HG03095 (cell line): ENCODE data around the gene CDC42.

Experiments
- ATAC-seq: cut with Tn5 transposase; IDR thresholded peaks from one replicate; pipeline ENCODE4 v1.9.1; 2021; ENCODE audit warnings: moderate library complexity; ENCODE audit not compliant: unreplicated experiment

Gene CDC42

DNA sequence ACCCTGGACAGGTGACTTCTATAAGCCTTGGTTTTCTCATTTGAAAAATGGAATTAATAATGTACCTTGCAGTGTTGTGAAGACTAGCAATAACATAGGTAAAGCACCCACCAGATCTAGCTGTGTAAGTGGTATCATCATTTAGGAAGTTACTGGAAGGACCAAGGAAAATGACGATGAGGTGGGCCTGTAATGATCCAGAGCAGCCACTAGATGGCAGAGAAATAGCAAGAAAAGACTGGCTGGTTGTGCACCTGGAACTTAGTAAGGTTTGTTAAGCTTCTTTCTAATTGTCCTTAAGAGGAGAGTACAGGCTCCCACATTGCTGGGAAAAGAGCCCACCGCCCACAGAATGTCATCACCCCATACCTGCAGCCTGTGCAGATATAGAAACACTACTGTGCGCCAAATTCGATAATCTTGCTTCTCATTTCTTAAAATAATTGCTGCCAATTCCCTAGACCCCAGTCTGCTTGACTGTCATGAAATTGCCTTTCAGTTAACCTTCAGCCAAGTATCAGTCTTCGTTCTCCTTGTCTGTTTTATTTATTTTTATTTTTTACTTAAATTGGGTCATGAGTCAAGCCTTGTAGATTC is 53.2 kb downstream of the CDC42 start:
- ATAC-seq = no peak

DNA sequence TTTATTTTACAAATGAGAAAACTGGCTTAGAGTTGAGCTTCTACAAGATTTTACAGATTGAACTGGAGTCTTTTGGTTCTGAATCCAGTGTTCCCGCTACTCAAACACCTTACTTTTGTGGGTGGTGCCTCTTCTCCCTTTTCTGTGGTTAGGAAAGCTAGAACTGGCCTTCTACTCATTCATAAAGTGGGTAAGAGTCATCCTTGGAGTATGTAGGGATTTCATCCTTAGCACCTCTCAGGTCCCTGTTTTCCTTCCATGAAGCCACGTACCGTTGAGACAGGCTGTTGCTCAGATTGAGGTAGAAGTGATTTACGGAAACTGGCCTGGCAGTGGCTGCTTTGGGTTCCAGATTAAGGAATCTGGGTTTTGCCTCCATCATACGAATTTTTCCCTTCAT is 54.6 kb downstream of the CDC42 start:
- ATAC-seq = no peak

DNA sequence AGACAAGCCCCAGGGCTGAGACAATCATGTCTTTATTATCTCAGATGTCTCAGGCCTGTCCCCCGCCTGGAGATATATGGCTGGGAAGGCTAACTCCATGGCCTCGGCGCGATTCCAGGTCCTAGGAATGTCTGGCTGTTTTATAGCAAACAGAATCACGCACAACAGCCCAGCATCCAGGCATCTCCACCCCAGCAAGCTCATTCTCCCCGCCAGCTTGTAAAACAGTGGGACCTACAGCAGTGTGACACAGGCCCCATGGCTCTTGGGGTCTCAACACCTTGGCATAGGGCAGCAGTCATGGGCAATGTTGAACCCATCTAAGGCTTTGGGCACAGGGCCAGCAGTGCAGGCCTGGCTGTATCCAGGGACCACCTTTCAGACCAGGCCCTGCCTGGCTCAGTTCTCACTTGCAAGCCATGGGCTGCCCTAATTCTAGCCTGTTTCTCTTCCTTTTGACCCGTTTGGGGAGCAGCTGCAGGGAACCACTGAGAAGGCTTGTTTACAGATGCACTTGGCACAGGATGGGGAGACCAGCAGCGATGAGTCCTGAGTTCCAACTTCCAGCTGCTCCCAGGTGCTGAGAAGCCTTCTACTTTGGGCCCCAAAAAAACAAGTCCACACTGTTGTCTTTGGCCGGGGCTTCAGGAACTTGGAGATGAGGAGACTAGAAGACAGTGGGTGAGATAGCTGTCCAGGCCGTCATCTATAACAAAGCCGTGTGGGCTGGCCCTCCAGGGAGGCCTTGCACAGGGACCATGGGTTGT is 56.0 kb downstream of the CDC42 start:
- ATAC-seq = no peak

DNA sequence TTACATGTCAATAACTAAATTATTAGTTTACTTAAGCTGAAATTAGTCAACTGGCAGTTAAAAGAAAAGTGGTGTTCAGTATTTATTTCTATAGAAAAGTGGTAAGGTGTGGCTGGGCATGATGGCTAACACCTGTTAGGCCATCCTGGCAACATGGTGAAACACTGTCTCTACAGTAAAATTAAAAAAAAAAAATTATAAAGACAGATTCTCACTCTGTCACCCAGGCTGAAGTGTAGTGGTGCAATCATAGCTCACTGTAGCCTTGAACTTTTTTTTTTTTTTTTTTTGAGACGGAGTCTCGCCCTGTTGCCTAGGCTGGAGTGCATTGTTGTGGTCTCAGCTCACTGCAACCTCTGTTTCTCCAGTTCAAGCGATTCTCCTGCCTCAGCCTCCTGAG is 57.5 kb downstream of the CDC42 start:
- no peak for ATAC-seq

DNA sequence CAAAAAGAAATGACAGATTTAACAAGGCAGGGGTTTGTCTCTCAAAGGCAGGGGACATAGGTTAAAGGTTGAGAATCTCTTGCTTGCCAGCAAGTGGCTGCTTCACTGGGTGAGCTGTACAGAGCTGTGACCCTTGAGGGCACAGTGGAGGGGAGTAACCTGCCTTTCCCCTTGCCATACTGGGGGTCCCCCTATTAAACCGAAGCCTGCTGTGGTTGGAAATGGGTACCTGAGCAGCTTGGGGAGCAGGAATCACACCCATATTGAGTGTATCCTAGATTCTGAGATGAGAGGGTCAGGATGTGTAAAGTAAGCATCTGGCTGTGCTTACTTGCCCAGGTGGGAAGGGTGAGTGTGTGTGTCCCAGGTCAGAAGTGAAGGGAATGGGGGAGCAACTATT is 58.6 kb downstream of the CDC42 start:
- no peak for ATAC-seq

DNA sequence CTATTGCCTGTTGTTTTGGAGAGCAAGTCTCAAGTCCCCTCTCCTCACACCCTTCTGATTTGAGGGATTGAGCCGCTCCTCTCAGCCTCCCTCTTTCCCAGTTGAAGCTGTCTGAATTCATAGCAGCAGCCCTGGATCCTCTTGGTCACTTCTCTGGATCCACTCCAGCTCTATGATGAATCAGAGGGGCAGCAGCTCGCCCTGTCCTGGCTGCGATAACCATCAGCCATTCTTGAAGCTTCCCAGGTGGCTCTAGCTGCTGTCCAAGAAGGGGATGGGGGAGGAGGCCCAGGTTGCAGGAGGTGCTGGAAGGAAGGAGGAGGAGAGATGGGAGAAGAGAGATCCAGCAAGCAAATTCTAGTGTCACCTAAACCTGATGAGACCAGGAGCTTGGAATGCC is 59.1 kb downstream of the CDC42 start:
- no peak for ATAC-seq

DNA sequence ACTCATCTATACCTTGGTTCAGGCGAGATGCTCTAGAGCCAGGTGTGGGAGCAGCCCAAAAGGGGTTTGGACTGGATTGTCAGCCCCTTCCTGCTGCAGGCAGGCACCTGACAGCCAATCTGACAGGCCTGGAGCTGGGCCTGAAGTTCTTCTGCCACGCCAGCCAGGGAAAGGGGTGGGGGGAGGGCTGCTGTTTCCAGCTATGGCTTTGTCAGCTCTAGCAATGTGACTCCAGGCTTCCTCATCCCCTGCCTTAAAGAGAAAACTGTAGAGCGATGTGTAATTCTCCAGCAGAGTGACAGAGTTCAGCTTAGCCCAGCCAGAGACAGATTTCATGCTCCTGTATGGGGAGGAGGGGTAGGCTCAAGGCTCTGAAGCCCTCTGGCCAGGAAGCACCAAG is 60.0 kb downstream of the CDC42 start:
- no peak for ATAC-seq

DNA sequence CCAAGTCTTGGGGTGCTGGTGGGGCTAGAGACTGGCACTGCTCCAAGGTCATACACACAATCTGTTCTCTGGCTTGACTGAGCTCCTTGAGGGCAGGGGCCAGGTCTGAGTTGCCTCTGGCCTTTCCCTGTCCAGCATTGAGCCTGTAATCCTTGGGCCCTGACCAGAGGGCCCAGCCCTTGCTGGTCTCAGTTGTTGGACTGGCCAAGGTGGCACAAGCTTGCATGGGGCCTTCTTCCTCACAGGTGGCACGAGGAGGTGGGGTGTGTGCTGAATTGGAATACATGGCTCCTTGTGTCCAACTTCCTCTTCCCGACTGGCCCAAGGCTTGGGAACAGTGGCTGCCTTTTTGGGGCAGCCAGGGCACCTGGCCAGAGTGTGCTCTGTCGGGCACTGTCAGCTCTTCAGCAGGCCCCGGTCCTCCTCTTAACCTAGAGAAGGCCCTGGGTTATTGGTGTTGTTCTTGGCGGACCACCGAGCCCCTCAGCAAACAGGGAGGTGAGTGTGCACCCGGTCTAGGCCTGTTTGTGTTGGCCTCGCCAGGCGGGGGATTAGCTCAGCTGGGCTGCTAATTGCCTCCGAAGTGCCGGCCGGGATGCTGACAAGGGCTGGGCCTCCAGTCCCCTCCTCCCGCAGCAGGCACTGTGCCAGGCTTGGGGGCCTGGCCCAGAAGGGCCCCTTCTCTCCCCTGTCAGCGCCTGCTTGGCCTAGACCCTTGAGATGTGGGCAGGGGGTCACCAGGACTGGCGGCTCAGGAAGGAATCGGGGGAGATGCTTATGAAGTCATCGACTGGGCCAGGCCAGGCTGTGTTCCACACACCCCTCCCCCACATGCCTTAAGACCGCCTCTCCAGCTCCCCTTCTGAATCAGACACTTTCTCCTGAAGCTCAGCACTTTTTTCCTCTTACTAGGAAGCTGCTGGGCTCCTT is 61.8 kb downstream of the CDC42 start:
- ATAC-seq = no peak

DNA sequence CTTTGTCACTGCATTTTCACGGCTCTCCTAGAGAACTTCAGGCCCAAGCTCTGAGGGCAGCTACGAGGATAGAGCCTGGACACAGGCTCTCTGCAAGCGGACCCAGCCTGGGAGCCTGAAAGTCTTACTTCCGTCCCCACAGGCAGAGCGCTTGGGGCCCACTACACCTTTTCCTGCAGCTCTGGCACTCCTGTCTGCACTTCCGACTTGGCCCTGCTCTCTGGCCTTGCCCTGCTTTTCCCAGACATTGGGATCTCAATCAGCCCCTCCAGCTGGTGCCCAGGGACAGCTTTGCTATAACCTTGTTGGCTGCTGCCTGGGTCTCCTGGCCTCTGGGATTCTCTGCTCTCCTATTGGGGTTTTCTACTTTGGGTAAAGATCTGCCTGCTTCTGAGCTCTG is 62.8 kb downstream of the CDC42 start:
- no peak for ATAC-seq

DNA sequence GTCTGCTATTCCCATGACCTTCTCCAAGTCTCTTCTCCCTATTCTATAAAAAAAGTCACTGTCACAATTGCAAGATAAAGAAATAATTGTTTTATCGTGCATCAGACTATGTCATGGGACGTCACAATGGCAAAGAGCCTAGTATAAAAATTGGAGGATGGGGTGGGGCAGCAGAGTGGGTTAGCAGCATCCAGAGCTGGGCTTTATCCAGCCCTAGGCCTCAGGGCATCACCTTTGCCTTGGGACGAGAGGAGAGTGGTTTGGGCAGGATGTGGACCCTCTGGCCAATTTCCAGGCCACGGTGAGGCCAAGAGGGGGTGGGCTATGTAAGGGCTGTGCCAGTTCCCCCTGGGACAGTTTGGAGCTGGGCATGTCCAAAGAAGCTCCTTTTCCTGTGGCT is 64.7 kb downstream of the CDC42 start:
- ATAC-seq = no peak

DNA sequence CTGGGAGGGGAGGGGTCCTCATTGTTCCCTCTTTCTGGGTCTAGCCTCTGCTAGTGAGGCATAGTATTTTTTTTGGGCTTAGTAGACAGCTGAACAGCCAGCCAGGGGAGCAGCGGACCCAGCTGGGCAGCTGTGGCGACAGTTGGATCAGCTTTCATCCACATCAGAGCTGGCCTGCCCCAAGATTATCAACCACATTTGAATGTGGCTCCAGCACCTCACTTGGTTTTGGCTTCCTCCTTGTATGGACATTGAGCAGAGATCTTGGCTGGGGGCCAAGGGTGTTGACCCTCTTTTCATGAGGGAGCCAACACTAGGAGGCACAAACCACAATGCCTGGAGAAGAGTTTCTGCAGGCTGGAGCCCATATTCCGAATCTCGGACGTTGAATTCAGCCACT is 65.3 kb downstream of the CDC42 start:
- ATAC-seq = no peak

DNA sequence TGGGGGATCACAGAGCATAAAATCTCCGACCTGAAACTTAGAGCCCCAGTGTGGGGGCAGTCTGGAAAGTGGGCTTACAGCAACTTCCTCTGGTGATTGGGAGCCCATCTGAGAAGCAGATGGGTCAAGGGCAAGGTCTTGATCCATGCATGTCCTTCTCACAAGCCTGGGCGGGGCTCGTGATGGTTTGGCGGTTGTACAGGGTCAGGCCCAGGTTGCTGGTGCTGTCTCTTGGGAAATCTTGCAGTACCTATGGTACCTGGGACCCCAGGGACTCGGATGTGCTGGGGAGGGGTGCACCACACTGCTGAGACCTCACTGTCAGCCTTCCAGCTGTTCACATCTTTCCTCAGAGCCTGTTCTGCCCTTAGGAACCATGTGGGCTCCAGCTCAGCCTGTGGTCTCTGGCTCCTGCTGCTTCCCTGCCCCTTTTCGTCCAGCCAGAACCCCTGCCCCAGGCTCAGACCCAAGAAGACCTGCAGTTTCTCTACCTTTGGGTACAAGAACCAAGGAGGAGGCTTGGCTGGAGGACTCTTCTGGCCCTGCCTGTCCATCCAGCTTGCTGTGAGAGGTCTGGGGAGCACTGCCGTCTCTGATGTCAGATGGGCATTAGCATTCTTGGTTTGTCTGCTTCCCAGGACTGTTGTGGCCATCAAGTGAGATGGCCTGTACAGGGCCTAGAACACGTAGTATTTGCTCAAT is 65.9 kb downstream of the CDC42 start:
- ATAC-seq = no peak

DNA sequence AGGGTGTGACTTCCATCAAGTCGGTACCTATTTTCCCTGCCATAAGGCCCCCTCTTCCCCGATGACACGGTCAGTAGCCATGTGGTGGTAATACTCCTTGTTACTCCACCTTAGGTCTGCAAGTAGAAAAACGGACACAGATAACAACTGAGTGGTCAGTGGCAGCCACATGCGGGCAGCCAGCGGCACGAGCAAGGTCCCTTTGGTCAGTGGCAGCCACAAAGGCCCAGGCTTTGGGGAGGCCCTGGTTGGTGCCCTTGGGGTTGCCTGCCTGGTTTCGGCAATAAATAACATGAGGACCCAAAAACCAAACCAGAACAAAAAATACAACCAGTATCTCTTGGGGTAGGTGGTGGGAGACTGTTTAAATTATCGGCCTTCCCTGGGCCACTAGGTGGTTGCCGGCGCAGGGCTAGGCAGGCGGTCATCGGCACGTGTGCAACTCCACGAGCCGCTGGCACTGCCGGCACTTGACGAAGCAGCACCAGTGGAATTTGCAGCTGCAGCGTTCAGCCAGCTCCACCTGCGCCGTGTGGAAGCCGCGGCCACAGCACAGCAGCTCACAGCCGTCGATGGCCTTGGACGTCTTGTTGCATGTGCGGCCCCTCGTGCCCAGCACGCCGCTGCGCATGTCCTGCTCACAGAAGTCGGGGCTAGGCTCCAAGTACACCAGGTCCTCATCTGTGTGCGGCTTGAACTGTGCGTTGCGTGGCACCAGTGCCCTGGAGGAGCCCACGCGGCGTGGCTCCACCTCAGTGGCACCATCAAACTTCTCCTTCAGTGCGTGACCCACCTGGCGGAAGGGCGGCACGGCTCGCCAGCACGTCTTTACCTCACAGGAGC is 67.3 kb downstream of the CDC42 start:
- no peak for ATAC-seq

DNA sequence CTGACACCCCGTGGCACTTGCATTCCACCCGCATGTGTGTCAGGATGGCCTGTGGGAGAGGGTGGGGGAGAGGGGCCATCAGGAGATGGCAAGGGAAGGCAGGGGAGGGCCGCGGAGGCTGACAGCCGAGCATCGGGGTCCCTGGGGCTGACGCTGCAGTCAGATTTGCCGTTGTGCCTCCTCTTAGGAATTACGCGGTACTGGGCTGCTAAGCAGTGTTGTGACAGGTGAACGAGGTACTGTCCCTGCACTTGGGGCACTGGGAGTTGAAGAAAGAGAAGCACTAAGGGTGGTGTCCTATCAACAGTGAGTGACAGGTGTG is 67.9 kb downstream of the CDC42 start:
- no peak for ATAC-seq

DNA sequence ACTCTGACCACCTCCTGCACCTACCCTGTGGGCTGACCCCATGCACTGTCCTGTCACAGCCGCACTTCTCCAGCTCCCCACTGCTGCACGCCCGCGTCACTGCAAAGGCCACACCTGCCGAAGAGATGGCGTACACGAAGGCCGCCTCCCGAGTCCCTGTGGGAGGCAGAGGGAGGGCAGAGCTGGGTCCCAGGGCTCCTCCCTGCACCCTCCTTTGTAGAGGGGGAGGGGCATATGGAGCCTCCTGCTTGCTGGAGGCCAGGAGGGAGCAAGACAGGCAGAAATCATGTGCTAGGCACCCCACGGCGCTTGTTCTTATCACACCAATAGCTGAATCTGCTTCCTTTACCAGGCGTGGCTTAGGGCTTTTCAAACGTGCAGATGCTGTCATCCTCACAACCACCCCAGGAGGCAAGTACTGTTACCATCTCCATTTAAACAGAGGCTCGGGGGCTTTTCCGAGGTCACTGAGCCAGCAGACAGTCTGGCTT is 69.0 kb downstream of the CDC42 start:
- no peak for ATAC-seq

DNA sequence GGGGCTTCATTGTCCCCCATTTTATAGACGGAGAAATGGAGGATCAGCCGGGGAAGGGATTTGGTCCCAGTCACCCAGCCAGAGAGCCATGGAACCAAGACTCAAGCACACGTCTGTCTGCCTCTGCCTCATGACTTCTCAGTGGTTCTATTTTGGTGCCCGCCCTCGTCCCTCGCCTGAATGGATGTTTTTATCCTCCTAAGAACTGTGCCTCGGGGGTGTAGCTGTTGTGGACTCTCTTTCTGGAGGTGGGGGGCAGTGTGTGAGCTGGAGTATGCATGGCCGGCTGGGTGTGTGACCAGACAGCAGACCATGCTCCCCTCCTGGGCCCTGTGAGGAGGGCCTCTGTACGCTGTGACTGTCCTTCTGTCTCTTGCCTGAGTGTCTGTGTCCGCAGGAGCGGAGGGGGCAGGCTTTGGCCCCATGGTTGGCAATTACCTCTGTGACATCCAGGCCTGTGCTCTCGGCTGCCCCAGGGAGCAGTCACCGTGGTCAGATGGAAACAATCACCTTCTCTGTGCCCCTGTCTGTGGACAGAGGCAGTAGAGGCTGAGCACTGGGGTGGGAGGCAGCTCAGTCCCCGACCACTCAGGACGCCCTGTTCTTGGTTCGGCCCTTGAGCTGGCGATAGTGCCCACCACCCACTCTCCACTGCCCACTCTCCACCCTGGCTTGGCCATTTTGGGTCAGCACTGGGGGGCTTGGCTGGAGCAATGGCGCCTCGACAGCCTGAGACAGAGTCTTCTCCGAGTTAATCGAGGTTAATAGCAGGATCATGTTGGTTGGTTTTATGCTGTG is 70.0 kb downstream of the CDC42 start:
- no peak for ATAC-seq

DNA sequence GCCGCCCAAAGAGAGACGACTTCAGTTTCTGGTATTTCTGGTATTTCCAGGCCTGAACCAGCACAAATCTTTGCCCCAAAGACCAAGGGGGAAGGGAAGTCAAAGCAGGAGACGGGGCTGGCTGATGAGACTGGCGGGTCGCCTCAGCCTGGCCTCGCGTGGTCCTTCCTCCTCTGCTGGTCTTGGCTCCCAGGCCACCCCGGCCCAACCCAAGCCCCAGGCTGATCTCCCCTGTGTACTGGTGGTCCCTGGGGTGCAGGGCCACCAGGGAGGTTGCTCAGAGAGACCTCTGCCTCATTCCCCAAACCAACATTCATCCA is 70.5 kb downstream of the CDC42 start:
- ATAC-seq = no peak

DNA sequence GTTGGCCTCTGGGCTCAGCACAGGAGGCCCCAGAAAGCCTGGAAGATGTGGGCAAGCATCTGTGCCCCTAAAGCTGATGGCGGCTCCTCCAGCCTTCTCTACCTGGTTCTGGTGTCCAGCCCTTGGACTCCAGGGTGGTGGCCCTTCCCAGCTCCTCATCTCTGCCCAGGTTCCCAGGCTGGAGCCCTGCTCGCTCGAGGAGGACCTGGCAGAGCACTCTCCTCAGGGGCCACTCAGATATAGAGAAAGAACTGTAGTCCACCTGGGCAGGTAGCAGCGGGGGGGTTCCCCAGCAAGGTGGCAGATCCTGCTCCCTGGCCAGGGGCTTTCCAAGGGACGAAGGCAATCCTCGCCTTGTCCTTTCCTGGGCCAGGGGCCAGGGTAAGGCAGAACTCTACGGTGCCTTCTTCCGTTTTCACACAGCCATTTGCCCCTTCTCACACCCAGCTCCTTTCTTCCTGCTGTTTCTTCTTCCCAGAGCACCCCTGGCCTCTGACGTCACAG is 71.4 kb downstream of the CDC42 start:
- no peak for ATAC-seq

DNA sequence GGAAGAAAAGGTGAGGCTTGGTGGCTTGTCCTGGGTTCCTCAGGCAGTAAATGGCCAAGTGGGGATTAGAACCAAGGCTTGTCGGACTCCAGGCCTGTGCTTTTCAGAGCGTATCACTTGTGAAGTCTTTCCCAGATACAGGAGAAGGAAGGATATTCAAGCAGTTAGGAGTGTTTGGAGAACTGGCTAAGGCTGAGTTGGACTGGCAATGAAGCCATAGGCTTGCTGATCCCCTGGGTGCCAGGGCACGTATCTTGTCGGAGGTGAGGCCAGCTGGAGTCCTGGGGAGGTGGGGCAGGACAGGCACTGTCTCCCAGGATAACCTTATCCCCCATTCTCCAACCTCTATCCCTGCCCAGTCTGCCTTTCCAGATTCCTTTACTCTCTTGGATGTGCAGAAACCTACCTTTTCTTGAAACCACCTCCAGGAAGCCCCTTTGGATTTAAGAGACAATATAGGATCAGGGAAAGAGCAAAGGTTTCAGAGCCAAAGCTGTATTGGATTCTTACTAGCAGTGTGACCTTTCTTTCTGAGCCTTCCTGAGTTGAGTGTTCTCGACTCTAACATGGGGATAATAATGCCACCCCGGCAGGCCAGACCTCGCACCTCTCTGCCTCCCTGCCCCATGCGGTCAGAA is 72.2 kb downstream of the CDC42 start:
- no peak for ATAC-seq
